GM19193 (cell line): ENCODE measurements around the gene CACNA1H.

Experiments
- POLR2A ChIP-seq: IDR thresholded peaks from 4 replicates; pipeline ENCODE4 v1.6.1; 2011; ENCODE audit not compliant: insufficient read depth, insufficient read length; ENCODE audit errors: extremely low read depth

CACNA1H gene

DNA sequence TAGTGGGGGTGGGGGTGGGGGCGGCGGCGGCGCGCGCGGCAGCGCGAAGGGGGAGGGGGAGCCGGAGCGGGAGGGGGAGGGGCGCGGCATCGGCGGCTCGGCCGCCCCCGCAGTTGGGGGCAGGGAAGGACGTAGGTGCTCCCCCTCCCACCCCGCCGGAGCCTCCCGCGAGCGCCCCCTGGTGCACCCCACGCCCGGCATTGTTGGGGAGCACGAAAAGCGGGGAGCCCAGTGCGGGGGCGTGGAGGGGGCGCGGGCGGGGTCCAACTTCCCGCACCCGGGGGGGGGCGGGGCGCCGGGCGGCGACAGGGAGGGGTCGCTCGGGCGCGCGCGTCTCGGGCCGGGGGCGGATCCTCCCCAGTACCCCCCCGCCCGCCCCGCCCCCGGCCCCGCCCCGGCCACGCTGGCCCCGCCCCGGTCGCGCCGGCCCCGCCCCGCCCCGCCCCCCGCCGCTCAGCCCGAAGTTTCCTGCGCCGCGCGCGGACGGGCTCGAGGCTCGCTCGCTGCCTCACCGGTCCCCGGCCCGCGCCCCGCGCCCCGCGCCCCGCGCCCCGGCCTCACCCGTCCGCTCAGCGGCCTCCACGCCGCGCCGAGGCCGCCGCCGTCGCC lies at the start of gene CACNA1H:
TSS of gene CACNA1H (plus strand) at position 456 of the 609 bp plus-strand sequence. CDS start 632 bp downstream, outside the sequence.
- TF ChIP-seq POLR2A = no peak

DNA sequence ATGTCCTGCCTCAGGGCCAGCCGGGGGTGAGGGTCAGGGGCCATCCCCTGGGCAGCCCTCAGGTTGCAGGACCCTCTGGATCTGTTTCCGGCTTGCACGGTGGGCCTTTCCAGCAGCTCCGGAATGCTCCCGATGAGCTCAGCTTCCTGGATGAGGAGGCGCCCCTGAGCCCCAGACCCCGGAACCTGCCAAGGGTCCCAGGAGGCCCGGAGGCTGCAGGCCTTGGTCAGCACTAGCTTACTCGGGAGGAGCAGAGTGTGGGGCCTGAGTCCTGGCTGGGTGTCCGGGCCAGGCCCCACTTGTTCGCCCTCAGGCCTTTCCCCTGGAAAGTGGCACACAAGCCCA lies 49.3 kb upstream of the CACNA1H start:
- TF ChIP-seq POLR2A = no peak

GRCh38 chr16:1105888-1106620 lies 46.9 kb upstream of the CACNA1H start:
- no peak for TF ChIP-seq POLR2A

DNA sequence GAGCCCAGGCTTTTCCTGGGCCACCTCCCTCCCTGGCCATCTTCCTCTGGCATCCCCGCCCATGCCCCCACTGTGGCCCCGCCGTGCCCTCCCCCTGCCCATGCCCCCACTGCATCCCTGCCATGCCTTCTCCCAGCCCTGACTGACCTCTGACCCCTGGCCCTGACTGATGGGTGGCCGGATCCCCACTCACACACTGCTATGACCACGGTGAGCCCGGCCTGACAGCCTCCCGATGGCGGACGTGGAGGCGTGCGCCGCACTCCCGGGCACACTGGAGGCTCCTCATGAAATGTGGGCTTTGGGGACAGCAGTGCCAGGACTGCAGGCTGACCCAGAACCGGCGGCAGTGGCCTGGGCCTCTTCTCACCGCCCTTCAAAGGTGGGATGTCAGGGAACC lies 46.2 kb upstream of the CACNA1H start:
- TF ChIP-seq POLR2A = no peak

GRCh38 chr16:1107141-1107540 lies 45.8 kb upstream of the CACNA1H start:
- no peak for TF ChIP-seq POLR2A

DNA sequence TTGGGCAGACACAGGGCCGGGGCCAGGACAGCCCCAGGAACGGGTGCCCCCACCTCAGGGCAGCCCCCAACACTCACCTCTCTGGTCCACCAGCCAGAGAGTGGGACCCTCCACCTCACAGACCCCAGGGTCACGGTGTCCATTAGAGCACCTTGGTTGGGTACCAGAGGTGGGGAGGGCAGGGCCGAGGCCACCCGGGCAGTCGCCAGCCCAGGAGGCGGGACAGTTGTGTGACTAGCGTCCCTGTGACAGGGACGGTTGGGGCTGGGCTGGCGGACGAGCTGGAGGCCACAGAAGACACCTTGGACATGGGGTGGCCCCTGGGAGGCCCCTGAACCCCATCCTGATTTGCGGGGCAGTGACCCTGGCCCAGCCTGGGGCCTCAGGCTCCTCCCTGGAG lies 45.2 kb upstream of the CACNA1H start:
- no peak for TF ChIP-seq POLR2A

DNA sequence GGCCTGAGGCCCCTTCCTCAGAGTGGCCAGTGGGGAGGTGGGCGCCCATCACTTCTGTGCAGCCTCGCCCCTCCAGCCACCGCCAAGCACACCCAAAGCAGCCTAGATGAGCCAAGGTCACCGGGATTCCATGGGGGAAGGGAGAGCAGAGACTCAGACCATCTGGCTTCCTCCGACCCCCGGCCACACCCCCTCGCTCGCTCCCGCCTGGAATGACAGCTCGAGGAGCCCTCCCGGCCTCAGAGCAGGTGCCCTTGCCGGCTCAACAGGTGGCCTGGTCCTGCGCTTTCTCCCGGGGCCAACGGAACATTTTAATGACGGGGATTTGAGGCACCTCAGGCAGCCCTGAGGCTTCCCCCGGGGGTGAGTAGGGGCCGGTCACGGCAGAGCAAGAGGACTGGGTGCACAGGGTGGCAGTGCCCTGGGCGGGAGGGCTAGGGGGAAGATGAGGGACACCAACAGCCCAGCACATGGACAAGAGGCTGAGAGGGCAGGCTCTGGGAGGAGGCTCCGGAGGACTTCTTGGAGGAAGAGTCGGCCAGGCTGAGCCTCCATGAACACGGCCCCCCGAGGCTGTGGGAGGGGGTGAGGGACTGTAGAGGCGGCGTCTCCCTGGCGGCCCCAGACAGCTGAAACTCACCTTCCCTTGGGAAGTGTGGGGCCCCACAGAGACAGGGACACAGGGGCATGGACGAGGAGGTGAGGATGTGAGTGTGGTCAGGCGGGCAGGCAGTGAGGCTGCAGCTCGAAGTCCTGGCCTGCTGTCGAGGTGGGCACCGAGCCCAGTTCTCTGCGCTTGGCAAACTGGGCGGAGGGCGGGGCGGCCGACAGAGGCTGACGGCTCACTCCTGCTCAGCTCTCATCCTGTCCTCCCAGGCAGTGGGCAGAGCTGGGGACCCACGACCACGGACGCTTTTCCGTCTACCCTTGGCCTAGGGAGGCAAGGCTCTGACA lies 44.3 kb upstream of the CACNA1H start:
- no peak for TF ChIP-seq POLR2A

GRCh38 chr16:1109648-1110047 lies 43.3 kb upstream of the CACNA1H start:
- no peak for TF ChIP-seq POLR2A

GRCh38 chr16:1112506-1113184 lies 40.3 kb upstream of the CACNA1H start:
- TF ChIP-seq POLR2A = no peak

GRCh38 chr16:1113489-1113888 lies 39.4 kb upstream of the CACNA1H start:
- no peak for TF ChIP-seq POLR2A

DNA sequence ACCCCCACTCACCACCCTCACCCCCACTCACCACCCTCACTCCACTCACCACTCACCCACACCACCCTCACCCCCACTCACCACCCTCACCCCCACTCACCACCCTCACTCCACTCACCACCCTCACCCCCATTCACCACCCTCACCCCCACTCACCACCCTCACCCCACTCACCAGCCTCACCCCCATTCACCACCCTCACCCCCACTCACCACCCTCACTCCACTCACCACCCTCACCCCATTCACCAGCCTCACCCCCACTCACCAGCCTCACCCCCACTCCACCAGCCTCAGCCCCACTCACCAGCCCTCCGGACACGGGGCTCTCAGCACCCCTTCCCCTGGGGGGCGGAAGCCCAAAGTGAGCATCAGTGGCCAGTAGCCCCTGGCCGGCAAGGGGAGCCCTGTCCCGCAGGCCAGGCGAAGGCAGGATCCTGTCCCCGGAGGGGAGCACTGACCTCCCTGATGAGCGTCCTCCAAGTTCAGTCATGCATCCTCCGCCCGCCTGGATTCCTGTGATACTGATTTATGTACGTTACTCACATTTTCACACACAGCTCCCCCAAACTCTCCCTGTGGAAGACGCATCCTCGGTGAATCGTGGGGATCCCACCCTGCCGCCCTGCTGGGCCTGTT lies 38.9 kb upstream of the CACNA1H start:
- TF ChIP-seq POLR2A = no peak

DNA sequence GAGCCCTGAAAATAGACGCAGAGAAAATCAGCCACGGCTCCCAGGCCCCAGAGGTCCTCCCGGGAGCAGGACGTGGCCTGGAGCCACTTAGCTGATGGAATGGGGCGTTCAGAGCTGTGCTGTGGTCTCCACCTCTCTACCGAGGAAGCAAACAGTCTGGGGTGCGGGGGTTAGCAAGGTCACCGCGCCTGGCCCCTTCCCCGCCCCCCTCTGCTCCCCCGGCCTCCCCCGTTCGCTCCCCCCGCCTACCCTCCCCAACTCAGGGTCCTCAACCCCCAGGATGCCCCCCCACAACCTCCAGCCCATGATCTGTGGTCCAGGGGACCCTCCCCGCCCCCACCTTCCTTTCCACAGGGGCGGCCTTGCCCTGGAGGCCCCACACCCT lies 36.2 kb upstream of the CACNA1H start:
- no peak for TF ChIP-seq POLR2A

DNA sequence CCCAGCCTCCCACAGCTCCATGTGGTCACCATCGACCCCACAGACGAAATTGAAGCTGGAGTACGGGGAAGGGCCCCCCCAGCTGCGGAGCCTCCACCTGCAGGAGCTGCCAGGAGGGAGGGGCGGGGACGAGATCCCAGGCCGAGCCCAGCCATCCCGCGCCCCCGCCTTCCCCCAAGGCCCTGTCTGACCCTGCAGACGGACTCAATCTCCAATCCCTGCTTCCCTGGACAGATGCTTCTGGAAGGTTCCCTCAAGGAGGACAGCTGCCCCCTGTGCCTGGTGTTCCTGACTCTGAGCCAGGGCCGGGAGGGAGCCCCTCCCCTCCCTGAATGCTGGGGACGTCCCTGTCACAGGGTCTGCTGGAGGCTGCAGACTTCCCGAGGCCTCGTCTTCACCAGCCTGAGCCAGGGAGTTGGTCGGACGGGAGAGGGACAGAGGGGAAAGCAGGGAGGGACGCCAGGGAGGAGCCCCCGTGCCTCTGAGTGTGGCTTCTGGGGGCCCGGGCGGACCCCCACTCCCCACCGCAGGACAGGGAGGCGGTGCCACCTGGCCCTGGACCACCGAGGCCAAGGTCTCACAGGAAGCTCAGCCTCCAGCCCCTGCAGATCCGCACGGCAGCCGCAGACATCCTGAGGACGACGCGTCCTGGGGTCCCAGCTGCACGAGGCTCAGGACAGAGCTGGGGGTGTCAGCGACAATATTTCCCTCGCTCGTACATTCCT lies 35.6 kb upstream of the CACNA1H start:
- no peak for TF ChIP-seq POLR2A

GRCh38 chr16:1117926-1118325 lies 35.0 kb upstream of the CACNA1H start:
- no peak for TF ChIP-seq POLR2A
